PFSK-1 (cell line): ENCODE data around the gene SPECC1.

ENCODE experiments used
- FOXP2 ChIP-seq: optimal IDR thresholded peaks from 2 replicates; pipeline ENCODE3; 2011; ENCODE audit warnings: borderline replicate concordance, control low read depth, inconsistent platforms; ENCODE audit not compliant: insufficient read depth; ENCODE audit errors: extremely low read length, extremely low read depth
- POLR2AphosphoS5 ChIP-seq: IDR thresholded peaks from 2 replicates; pipeline ENCODE4 v1.6.1; 2012; ENCODE audit warnings: low read depth, mild to moderate bottlenecking, control low read depth, low read length, moderate library complexity
- SIN3A ChIP-seq: IDR thresholded peaks from 2 replicates; pipeline ENCODE4 v1.6.1; 2012; ENCODE audit warnings: mild to moderate bottlenecking, low read length, moderate library complexity, borderline replicate concordance; ENCODE audit not compliant: insufficient read depth
- TAF1 ChIP-seq: IDR thresholded peaks from 2 replicates; pipeline ENCODE4 v1.6.1; 2012; ENCODE audit warnings: low read length, control low read depth, borderline replicate concordance; ENCODE audit not compliant: insufficient read depth
- TF ChIP-seq, protein P1 (sequence below), 2 experiments: IDR thresholded peaks; 2 replicates each; pipeline versions ENCODE4 v1.6.1 to v1.8.0; 2011 to 2012; ENCODE audit warnings: low read depth in 2 of 2, low read length in 2 of 2, control low read depth in 1 of 2, inconsistent platforms in 1 of 2, mild to moderate bottlenecking in 1 of 2, moderate library complexity in 1 of 2; ENCODE audit not compliant: insufficient read depth in 1 of 2

The SPECC1 gene

DNA sequence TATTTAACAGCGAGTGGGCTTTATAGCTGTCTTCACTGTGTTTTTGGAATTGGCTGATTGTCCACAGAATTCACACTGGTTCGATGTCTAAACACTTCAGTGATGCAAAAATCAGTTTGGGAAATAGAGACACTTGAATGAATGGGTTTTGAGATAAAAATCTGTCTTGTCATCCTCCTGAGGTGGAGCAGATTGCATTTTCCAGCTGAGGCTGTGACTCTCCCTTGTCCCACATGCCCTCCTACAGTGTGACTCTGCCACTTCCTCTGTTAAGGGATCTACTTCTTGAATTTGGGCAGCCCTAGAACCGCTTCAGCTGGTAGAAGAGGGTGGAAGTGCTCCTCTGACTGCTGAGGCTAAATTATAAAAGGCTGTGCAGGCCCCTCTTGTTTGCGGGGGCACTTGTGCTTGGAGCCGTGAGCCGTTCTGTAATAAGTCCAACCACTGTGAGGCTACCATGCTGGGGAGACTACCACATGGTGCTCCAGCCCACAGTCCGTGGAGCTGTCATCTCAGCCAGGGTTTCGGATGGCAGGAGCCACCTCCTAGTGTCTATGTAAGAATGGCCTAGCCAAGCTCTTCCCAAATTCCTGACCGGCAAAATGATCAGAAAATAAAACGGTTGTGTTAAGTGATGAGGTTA, 175.9 kb downstream of the SPECC1 start:
- TF ChIP-seq SIN3A: no peak
- no peak for TF ChIP-seq FOXP2
- no peak for TF ChIP-seq TAF1
- no peak for TF ChIP-seq POLR2AphosphoS5
- TF ChIP-seq, protein P1, sequence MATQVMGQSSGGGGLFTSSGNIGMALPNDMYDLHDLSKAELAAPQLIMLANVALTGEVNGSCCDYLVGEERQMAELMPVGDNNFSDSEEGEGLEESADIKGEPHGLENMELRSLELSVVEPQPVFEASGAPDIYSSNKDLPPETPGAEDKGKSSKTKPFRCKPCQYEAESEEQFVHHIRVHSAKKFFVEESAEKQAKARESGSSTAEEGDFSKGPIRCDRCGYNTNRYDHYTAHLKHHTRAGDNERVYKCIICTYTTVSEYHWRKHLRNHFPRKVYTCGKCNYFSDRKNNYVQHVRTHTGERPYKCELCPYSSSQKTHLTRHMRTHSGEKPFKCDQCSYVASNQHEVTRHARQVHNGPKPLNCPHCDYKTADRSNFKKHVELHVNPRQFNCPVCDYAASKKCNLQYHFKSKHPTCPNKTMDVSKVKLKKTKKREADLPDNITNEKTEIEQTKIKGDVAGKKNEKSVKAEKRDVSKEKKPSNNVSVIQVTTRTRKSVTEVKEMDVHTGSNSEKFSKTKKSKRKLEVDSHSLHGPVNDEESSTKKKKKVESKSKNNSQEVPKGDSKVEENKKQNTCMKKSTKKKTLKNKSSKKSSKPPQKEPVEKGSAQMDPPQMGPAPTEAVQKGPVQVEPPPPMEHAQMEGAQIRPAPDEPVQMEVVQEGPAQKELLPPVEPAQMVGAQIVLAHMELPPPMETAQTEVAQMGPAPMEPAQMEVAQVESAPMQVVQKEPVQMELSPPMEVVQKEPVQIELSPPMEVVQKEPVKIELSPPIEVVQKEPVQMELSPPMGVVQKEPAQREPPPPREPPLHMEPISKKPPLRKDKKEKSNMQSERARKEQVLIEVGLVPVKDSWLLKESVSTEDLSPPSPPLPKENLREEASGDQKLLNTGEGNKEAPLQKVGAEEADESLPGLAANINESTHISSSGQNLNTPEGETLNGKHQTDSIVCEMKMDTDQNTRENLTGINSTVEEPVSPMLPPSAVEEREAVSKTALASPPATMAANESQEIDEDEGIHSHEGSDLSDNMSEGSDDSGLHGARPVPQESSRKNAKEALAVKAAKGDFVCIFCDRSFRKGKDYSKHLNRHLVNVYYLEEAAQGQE (IDR thresholded peaks at IDR 0.05; ENCODE audit: insufficient read depth in 1 of 2, low read depth in 2 of 2, low read length in 2 of 2): no peak

DNA sequence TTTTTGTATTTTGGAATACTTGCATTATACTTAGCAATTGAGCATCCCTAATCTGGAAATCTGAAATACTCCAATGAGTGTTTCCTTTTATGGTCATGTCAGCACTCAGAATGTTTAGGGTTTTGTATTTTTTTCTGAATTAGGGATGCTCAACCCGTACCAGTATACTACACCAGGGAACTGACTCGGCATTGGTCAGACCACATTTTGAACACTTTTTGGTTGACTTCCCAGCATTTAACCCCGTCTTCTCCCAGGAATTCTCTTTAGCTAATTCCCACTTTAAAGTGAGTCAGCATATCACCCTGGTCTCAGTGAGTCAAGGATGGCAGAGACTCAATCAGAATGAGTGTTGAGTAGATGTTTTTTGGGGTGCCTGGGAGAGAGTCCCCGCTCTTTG, 177.9 kb downstream of the SPECC1 start:
- TF ChIP-seq POLR2AphosphoS5 (no peak), FOXP2 (no peak), SIN3A (no peak), TAF1 (no peak)
- TF ChIP-seq, protein P1 (IDR thresholded peaks at IDR 0.05; ENCODE audit: insufficient read depth in 1 of 2, low read depth in 2 of 2, low read length in 2 of 2): no peak

DNA sequence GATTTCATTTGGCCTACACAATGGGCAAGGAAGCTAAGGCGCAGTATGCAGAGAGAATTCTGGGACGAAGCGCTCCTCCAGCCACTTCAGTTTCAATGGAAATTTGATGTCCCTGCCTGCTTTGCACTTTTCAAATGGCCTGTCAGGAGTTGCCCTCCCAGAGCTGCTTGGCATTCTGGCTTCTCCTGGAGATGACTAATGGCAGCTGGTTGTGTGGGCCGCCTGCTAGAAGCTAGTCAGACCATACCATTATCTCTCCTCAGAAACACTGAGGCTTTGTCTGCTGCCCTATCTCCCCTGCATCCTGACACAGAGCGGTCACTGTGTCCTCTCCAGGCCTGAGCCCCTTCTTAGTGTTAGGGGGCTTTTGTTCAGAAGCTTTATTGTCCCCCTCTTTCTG, 180.1 kb downstream of the SPECC1 start:
- TF ChIP-seq SIN3A: no peak
- TF ChIP-seq TAF1: no peak
- TF ChIP-seq POLR2AphosphoS5: no peak
- no peak for TF ChIP-seq FOXP2
- TF ChIP-seq, protein P1 (IDR thresholded peaks at IDR 0.05; ENCODE audit: insufficient read depth in 1 of 2, low read depth in 2 of 2, low read length in 2 of 2): no peak

DNA sequence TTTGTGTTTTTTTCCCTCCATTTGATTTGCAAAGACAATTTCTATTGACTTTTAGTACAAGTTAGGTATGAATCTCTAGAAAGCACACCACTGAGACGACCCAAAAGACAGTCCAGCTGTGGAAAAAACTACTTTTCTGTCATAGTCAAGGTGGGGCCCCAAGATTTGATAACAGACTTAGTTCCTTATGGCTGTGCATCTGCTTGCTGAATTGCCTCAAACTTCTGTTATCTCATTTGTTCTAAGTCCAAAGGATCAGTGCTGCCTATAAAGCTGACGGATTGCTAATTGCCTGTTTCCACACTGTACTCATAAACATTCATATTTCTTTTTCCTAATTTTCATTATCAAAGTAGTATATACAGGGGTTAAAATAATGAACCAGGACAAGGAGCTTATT, 180.8 kb downstream of the SPECC1 start:
- TF ChIP-seq FOXP2 (no peak), TAF1 (no peak), SIN3A (no peak), POLR2AphosphoS5 (no peak)
- TF ChIP-seq, protein P1 (IDR thresholded peaks at IDR 0.05; ENCODE audit: insufficient read depth in 1 of 2, low read depth in 2 of 2, low read length in 2 of 2): no peak

DNA sequence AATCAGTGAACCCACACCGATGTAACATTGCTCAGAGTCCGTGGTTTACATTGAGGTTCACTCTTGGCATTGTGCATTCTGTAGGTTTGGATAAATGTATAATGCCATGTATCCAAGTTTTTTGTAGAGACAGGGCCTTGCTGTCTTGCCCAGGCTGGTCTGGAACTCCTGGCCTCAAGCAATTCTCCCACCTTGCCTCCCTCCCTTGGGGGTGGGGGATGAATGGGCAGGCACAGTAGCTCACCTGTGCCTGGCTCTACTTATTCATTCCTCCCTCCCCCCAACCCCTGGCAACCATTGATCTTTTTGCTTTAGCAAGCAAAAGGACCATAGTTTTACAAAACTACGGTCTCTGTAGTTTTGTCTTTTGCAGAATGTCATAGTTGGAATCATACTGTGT, 181.4 kb downstream of the SPECC1 start:
- TF ChIP-seq, protein P1 (IDR thresholded peaks at IDR 0.05; ENCODE audit: insufficient read depth in 1 of 2, low read depth in 2 of 2, low read length in 2 of 2): no peak
- TF ChIP-seq SIN3A (no peak), POLR2AphosphoS5 (no peak), FOXP2 (no peak), TAF1 (no peak)
